GM19324 (cell line): ENCODE data around the gene LPCAT1.
"Not testable (repeated sequence)": the region's sequence is repeated elsewhere in the genome, so short reads cannot be mapped to it uniquely, and the experiment has no call there.

Experiments used
- ATAC-seq: cut with Tn5 transposase; IDR thresholded peaks from one replicate; pipeline ENCODE4 v1.9.1; 2021; ENCODE audit warnings: mild to moderate bottlenecking, moderate library complexity; ENCODE audit not compliant: unreplicated experiment, low FRiP score

LPCAT1 gene

GRCh38 chr5:1523793-1524480 is at the start of gene LPCAT1:
Gene LPCAT1, minus strand, starts transcription at chr5:1523960. Its CDS starts 116 bp downstream, at chr5:1523844.
- ATAC-seq: peak; percentile 86

GRCh38 chr5:1571875-1572274 is 48.1 kb upstream of the LPCAT1 start:
- ATAC-seq: not testable (repeated sequence)

GRCh38 chr5:1570975-1571374 is 47.2 kb upstream of the LPCAT1 start:
- no peak for ATAC-seq

GRCh38 chr5:1568201-1568979 is 44.6 kb upstream of the LPCAT1 start:
- ATAC-seq: no peak

- not testable (repeated sequence) for ATAC-seq
Measured at GRCh38 chr5:1567527-1568200, 43.9 kb upstream of the LPCAT1 start.

- no peak for ATAC-seq
Measured at GRCh38 chr5:1565737-1566734, 42.3 kb upstream of the LPCAT1 start.

- no peak for ATAC-seq
Measured at GRCh38 chr5:1564824-1565736, 41.3 kb upstream of the LPCAT1 start.

- no peak for ATAC-seq
Measured at GRCh38 chr5:1564182-1564748, 40.5 kb upstream of the LPCAT1 start.

- ATAC-seq: no peak
Measured at GRCh38 chr5:1563617-1564181, 39.9 kb upstream of the LPCAT1 start.

GRCh38 chr5:1563051-1563461 is 39.3 kb upstream of the LPCAT1 start:
- ATAC-seq: no peak

- ATAC-seq: no peak
Measured at GRCh38 chr5:1562599-1562998, 38.8 kb upstream of the LPCAT1 start.

GRCh38 chr5:1561402-1561929 is 37.7 kb upstream of the LPCAT1 start:
- ATAC-seq: no peak

- not testable (repeated sequence) for ATAC-seq
Measured at GRCh38 chr5:1560499-1560898, 36.7 kb upstream of the LPCAT1 start.

GRCh38 chr5:1558944-1559343 is 35.2 kb upstream of the LPCAT1 start:
- no peak for ATAC-seq

GRCh38 chr5:1557114-1557873 is 33.5 kb upstream of the LPCAT1 start:
- no peak for ATAC-seq

- ATAC-seq: no peak
Measured at GRCh38 chr5:1555808-1556731, 32.3 kb upstream of the LPCAT1 start.
